ENCODE data around the gene PCTP.

The PCTP gene

DNA sequence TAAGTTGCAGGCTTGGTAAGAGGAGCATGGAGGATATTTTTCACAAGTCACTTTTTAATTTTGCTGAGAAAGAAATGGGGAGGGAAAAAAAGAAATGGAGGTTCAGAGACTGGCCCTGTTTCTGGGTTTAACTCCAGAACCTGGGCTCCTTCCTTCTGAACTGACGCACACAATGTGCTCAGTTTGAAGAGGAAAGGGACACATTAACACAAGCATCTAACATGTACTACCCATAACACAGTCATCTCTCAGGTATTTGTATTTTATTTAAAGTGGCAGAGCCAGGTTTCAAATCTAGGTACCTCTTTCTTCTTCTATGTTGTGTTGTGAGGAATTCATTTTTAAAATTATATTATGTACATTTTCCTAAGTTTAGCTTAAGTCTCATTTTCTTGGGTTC is 22.9 kb upstream of the PCTP start:
- DNase-seq (ENCODE audit: low read depth in 2 of 2) = no peak

GRCh38 chr17:55728361-55728760 is 22.5 kb upstream of the PCTP start:
- no peak for DNase-seq (ENCODE audit: low read depth in 2 of 2)

GRCh38 chr17:55728833-55729232 is 22.0 kb upstream of the PCTP start:
- no peak for DNase-seq (ENCODE audit: low read depth in 2 of 2)

- no peak for DNase-seq (ENCODE audit: low read depth in 2 of 2)
Observed at GRCh38 chr17:55729484-55729883, 21.4 kb upstream of the PCTP start.

GRCh38 chr17:55730380-55730779 is 20.5 kb upstream of the PCTP start:
- no peak for DNase-seq (ENCODE audit: low read depth in 2 of 2)

DNA sequence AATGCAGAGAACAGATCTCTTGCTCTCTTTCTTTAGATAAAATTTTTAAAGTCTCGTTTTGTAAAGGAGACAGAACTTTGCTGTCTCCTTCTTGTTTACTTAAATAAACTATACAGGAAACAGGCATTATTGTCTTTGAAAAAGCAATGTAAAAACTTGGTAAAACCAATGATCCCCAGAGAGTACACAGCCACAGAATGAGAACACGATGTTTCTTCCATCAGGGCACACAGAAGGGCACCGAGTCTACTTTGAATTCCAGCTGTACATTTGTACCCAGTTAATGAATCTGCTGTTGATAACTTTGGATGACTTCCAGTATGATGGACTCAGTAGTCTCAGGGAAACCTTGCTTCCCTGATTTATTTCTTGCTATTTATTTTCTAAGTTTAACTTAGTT is 20.0 kb upstream of the PCTP start:
- no peak for DNase-seq (ENCODE audit: low read depth in 2 of 2)

- DNase-seq (ENCODE audit: low read depth in 2 of 2) = no peak
Observed at GRCh38 chr17:55731586-55732250, 19.1 kb upstream of the PCTP start.

DNA sequence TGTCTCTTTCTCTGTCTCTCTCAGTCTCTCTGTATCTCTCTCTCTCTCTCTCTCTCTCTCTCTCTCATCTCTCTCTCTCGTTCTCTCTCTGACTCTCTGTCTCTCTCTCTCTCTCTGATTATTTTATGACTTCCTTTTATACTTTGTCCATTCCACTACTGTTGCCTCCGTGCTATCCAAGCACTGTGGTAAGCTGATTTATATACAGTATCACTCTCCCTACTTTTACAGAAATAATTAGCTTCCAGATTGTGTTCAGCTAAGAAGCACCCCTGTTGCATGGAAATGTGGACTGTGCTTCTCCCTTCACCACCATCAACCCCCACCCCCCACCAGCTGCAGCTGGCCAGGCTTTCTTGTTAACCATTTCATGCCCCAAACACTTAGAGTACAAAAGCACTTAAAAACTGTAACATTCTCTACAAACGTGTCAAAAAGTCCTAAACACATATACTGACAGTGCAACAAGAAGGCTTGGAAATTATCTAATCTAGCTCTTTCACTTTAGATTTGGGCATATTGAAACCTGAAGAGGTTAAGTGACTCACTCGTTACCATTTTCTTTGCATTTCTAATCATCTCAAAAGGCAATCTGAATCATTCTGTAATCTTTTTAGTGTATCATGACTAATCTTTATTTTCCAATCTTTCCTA is 16.6 kb upstream of the PCTP start:
- DNase-seq (ENCODE audit: low read depth in 2 of 2) = no peak

GRCh38 chr17:55735731-55736405 is 15.0 kb upstream of the PCTP start:
- DNase-seq (ENCODE audit: low read depth in 2 of 2) = peak in 1 of 2 donors; percentile 23

DNA sequence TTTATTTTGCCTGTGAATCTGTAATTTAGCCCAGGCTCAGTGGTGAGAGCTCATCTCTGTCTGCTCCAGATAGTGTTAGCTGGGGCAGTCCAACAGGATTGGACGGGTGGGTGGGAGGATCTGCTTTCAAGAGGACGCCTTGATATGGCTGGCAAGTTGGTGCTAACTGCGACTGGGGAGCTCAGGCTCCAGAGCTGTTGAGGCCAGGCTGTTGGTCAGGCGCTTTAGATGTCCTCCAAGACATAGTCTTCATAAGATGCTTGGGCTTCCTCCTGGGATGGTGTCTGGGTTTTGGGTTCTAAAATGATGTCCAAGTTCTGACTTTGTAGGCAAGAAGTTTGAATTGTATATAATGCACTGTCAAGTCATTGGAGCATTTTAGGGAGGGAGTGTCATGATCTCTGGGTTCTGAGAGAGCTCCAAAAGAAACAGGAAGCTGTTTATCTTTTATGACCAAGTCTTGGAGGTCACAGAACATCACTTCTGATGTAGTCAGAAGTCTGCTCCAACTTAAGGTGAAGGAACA is 12.8 kb upstream of the PCTP start:
- DNase-seq (ENCODE audit: low read depth in 2 of 2) = no peak

DNA sequence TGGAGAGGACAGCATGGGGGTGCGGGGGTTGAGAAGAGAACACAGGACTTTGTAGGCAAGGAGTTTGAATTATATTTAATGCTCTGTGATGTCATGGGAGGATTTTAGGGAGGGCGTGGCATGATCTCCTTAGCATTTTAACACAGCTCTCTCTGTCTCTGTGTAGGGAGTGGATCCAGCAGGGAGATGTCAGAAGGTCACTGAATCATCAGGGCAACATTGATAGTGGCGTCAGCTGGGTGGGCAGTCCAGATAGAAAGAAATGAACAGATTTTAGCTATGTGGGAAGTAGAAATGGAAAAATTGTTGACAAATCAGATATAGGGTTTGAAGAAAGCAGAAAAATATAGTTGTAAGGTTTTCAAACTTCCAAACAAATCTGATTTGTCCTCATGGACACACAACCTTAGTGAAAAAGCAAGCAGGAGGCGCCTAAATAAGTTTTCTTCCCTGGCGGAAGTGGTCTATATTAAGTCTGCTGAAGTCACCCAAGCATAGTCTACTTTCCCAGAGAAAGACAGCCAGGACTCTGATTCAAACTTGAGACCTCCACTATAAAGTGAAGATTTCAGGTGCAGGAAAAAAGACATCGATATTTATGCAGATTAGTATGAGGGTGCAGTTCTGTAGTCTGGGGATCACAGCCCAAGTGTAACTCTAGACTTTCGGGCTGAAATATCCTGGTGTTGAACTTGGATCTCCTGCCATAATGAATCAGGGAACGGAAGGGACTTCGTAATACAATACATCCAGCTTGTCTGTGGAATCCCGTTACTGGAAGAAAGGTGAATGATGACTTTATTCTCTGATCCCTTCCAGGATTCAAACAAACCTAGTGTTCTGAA is 10.1 kb upstream of the PCTP start:
- no peak for DNase-seq (ENCODE audit: low read depth in 2 of 2)

GRCh38 chr17:55741356-55741700 is 9.5 kb upstream of the PCTP start:
- no peak for DNase-seq (ENCODE audit: low read depth in 2 of 2)

GRCh38 chr17:55742272-55743102 is 8.4 kb upstream of the PCTP start:
- no peak for DNase-seq (ENCODE audit: low read depth in 2 of 2)

DNA sequence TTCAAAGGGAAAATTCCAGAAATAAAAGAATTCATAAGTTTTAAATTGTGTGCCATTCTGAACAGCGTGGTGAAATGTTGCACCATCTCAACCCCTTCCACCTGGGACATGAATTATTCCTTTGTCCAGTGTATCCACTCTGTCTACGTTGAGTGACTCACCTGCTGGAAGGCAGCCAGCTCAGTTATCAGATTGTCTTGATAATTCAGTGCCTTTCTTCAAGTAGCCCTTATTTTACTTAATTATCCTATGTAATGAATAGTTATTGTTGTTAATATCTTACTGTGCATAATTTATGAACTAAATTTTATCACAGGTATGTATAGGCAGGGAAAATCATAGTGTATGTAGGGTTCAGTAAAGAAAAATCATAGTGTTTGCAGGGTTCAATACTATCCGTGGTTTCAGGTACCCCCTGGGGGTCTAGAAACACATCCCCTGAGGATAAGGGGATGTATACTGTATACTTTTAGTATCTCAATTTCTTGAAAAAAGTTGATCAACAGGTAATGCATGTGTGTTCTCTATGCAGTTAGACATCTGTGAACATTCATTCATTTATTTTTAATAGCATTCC is 7.7 kb upstream of the PCTP start:
- no peak for DNase-seq (ENCODE audit: low read depth in 2 of 2)

GRCh38 chr17:55745258-55745657 is 5.6 kb upstream of the PCTP start:
- no peak for DNase-seq (ENCODE audit: low read depth in 2 of 2)

DNA sequence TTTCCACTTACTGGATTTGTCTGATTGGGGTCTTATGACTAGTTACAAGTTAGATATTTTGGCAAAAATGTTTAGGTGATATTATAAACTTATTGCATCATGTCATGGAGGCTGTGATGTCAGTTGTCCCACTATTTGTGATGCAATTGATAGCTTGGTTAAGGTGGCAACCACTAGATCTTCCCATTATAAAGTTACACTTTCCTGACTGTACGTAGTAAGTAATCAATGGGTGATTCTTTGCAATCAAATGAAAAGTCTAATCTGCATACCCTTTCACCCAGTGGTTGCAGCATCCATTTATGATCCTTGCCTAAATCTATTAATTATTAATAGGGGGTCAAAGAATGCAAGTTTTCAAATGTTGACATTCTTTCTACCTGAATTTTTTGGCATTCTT is 4.4 kb upstream of the PCTP start:
- DNase-seq (ENCODE audit: low read depth in 2 of 2) = no peak

DNA sequence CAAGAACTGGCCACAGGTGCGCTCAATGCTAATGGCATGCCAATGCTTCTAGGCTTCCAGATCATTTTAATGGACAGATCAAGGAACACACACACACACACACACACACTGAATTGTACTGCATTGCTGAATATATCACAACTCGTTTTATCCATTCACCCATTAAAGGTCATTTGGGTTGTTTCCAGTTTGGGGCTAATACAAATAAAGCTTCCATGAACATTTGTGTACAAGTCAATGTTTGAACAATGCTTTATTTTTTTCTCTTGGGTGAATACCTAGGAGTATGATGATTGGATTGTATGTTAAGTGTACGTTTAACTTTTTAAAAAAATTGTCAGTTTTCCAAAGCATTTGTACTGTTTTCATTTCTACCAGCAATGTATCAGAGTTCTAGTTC is 3.6 kb upstream of the PCTP start:
- DNase-seq (ENCODE audit: low read depth in 2 of 2) = no peak

DNA sequence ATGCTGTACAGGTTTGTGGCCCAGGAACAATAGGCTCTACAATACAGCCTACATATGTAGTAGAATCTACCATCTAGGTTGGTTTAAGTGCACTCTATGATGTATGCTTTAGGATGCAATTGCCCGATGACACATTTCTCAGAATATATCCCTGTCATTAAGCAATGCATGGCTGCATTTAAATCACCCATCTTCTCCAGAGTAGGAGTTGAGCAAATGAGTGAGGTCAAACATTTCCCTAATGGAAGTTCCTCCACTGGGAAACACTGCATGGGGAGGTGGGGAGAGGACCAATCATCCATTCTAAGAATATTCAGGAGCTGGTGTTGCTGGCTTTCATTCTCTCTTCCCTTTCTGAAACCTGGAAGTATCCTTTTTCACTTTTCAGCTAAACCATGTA is 2.0 kb upstream of the PCTP start:
- no peak for DNase-seq (ENCODE audit: low read depth in 2 of 2)

GRCh38 chr17:55749985-55750384 is 866 bp upstream of the PCTP start:
- no peak for DNase-seq (ENCODE audit: low read depth in 2 of 2)

- DNase-seq (ENCODE audit: low read depth in 2 of 2) = no peak
Observed at GRCh38 chr17:55751720-55752250, 934 bp downstream of the PCTP start.

- DNase-seq (ENCODE audit: low read depth in 2 of 2) = no peak
Observed at GRCh38 chr17:55756689-55757088, 5.8 kb downstream of the PCTP start.
